CD4-positive, alpha-beta T cell (primary cell): ENCODE measurements around the gene PNPLA7. TPM values are rescaled to one million over a fixed set of nuclear protein-coding genes. Genes with fewer than 3 reads are reported as not detected.

ENCODE experiments used
- ATAC-seq: fragments of 200-7000 bp; cut with Tn5 transposase; one replicate; pipeline ENCODE4 v1.10.0; 2022; ENCODE audit warnings: mild to moderate bottlenecking; ENCODE audit not compliant: poor library complexity
- CTCF ChIA-PET: fragments of 350-600 bp; sonication (Branson Sonifier 250); formaldehyde crosslinking; loops from one replicate; lab custom pipeline; 2021; ENCODE audit warnings: antibody characterized with exemption, inconsistent platforms; lab: Charles Lee
- POLR2A ChIA-PET: fragments of 350-600 bp; sonication (Branson Sonifier 250); formaldehyde crosslinking; loops from one replicate; lab custom pipeline; 2021; ENCODE audit warnings: antibody characterized with exemption, inconsistent platforms; lab: Charles Lee
- DNase-seq, 14 experiments: peaks; one replicate each; pipeline ENCODE4 v3.0.0-alpha.2; 2013 to 2020; ENCODE audit warnings: mixed read lengths in 2 of 14
- H3K27ac ChIP-seq, 2 donors: one replicate each; pipeline versions ENCODE4 v1.5.1 to v1.7.0; 2013; ENCODE audit warnings: low read length in 2 of 2, low read depth in 1 of 2, mild to moderate bottlenecking in 1 of 2
- H3K27me3 ChIP-seq, 2 experiments: 1 replicate in 1 of 2; 2 replicates in 1 of 2; pipeline versions ENCODE4 v1.6.1 to v1.7.0; 2013; ENCODE audit warnings: low read length in 2 of 2, control low read depth in 1 of 2, mild to moderate bottlenecking in 1 of 2, moderate library complexity in 1 of 2; ENCODE audit not compliant: insufficient read depth in 2 of 2, control insufficient read depth in 1 of 2
- H3K36me3 ChIP-seq: one replicate; pipeline ENCODE4 v1.6.1; 2013; ENCODE audit warnings: low read length, control low read depth; ENCODE audit not compliant: insufficient read depth
- H3K4me1 ChIP-seq: one replicate; pipeline ENCODE4 v1.6.1; 2013; ENCODE audit warnings: low read length, control low read depth; ENCODE audit not compliant: insufficient read depth
- H3K4me3 ChIP-seq: one replicate; pipeline ENCODE4 v1.5.1; 2013; ENCODE audit warnings: mild to moderate bottlenecking, low read length, moderate library complexity
- H3K9me3 ChIP-seq, 2 experiments: 1 replicate in 1 of 2; 2 replicates in 1 of 2; pipeline versions ENCODE4 v1.6.1 to v1.7.0; 2013; ENCODE audit warnings: low read length in 2 of 2, mild to moderate bottlenecking in 2 of 2, control low read depth in 1 of 2, moderate library complexity in 1 of 2; ENCODE audit not compliant: control insufficient read depth in 1 of 2, insufficient read depth in 1 of 2
- H3K27ac Mint-ChIP-seq: one replicate; pipeline ENCODE4 v1.8.0; 2020; ENCODE audit warnings: mixed read lengths
- H3K27me3 Mint-ChIP-seq: one replicate; pipeline ENCODE4 v1.8.0; 2021; ENCODE audit warnings: mixed read lengths
- H3K36me3 Mint-ChIP-seq: one replicate; pipeline ENCODE4 v1.8.0; 2021; ENCODE audit warnings: low read depth, mixed read lengths
- H3K4me1 Mint-ChIP-seq: one replicate; pipeline ENCODE4 v1.8.0; 2021; ENCODE audit warnings: low read depth, mixed read lengths
- H3K4me3 Mint-ChIP-seq: one replicate; pipeline ENCODE4 v1.8.0; 2020; ENCODE audit warnings: mild to moderate bottlenecking, mixed read lengths
- H3K9me3 Mint-ChIP-seq: one replicate; pipeline ENCODE4 v1.8.0; 2020; ENCODE audit warnings: mixed read lengths
- CTCF ChIP-seq: fragments of 200-600 bp; IDR thresholded peaks from one replicate; pipeline ENCODE4 v1.8.0; 2022; ENCODE audit warnings: antibody characterized with exemption, mild to moderate bottlenecking
- intact Hi-C, 2 experiments: fragments of 100-400 bp; cut with DNase I in 1 of 2; cut with micrococcal nuclease in 1 of 2; formaldehyde crosslinking; loops; one replicate each; pipeline versions ENCODE4 v1.15.1 to v1.9.0; 2023 to 2025; cut with DNase I, micrococcal nuclease
- total RNA-seq, 174 experiments: library from RNA in 2 of 174; stranded (reverse) in 2 of 174; gene quantifications; one replicate each; pipeline ENCODE4 v1.2.3 and lab custom pipeline; 2021 to 2026

PNPLA7 gene
- total RNA-seq, 2 experiments from 2014 or later, result 7.8 to 8.4 TPM

- no peak for ATAC-seq
- CTCF ChIA-PET, result no interaction called here
- Histone ChIP-seq H3K9me3 (no peaks in the 10 kb centered on the region), H3K36me3 (no peaks in the 10 kb centered on the region), H3K27ac (no peak overlapping the region), H3K4me1 (no peaks in the 10 kb centered on the region), H3K27me3 (no peaks in the 10 kb centered on the region), H3K4me3 (no peak overlapping the region)
- H3K4me1 Mint-ChIP-seq, result no peaks in the 10 kb centered on the region
- H3K27me3 Mint-ChIP-seq, result no peaks in the 10 kb centered on the region
- H3K36me3 Mint-ChIP-seq, result no peaks in the 10 kb centered on the region
- no peak overlapping the region for H3K27ac Mint-ChIP-seq
- no peaks in the 10 kb centered on the region for H3K9me3 Mint-ChIP-seq
- peak in 1 of 14 experiments; percentile 10 for DNase-seq
- TF ChIP-seq CTCF, result no peak
- POLR2A ChIA-PET, result no interaction called here
- no peak overlapping the region for H3K4me3 Mint-ChIP-seq
- intact Hi-C loops, result no loop called here
Measured at GRCh38 chr9:137543237-137543963, 6.8 kb downstream of the PNPLA7 start.

GRCh38 chr9:137542486-137542885 is 7.7 kb downstream of the PNPLA7 start:
- POLR2A ChIA-PET, result no interaction called here
- H3K27ac Mint-ChIP-seq, result no peak overlapping the region
- intact Hi-C loops, result no loop called here
- H3K27me3 Mint-ChIP-seq, result no peaks in the 10 kb centered on the region
- H3K36me3 Mint-ChIP-seq, result no peaks in the 10 kb centered on the region
- ATAC-seq (no peak), DNase-seq (peak in 1 of 14 experiments; percentile 9)
- Histone ChIP-seq H3K27ac (no peak overlapping the region), H3K4me1 (peaks cover 2% of the 10 kb centered on the region), H3K27me3 (no peaks in the 10 kb centered on the region), H3K9me3 (no peaks in the 10 kb centered on the region), H3K36me3 (no peaks in the 10 kb centered on the region), H3K4me3 (no peak overlapping the region)
- peaks cover 3% of the 10 kb centered on the region for H3K4me1 Mint-ChIP-seq
- CTCF ChIA-PET, result no interaction called here
- no peak overlapping the region for H3K4me3 Mint-ChIP-seq
- H3K9me3 Mint-ChIP-seq, result no peaks in the 10 kb centered on the region
- no peak for TF ChIP-seq CTCF

GRCh38 chr9:137540536-137540935 is 9.7 kb downstream of the PNPLA7 start:
- Mint-ChIP-seq H3K4me3 (no peak overlapping the region), H3K27ac (no peak overlapping the region), H3K27me3 (no peaks in the 10 kb centered on the region), H3K9me3 (peaks cover 3% of the 10 kb centered on the region), H3K4me1 (peaks cover 17% of the 10 kb centered on the region), H3K36me3 (no peaks in the 10 kb centered on the region)
- Histone ChIP-seq H3K4me3 (no peak overlapping the region), H3K9me3 (peaks cover 0 to 12% of the 10 kb centered on the region in 2 experiments), H3K36me3 (no peaks in the 10 kb centered on the region), H3K27me3 (no peaks in the 10 kb centered on the region), H3K4me1 (peaks cover 16% of the 10 kb centered on the region), H3K27ac (no peak overlapping the region)
- ChIA-PET POLR2A (no interaction called here), CTCF (no interaction called here)
- intact Hi-C loops, result no loop called here
- no peak for TF ChIP-seq CTCF
- DNase-seq, result peak in 1 of 14 experiments; percentile 11
- ATAC-seq, result no peak
